Measurements from ENCODE around the gene HIPK2.

- TF ChIP-seq GATA3 (IDR thresholded peaks at IDR 0.05; ENCODE audit: low read depth, low read length) (no peak), GATA2 (IDR thresholded peaks at IDR 0.05; ENCODE audit: low read depth, low read length) (no peak)
These were observed 103.5 kb downstream of the HIPK2 start for GRCh38 chr7:139674341-139674740.
